Endothelial cell (in vitro differentiated cells): ENCODE results near the gene DMD. TPM values are rescaled to one million over a fixed set of nuclear protein-coding genes. Genes with fewer than 3 reads are reported as not detected.
A peak's percentile ranks its signal among the peaks of the same experiment; 100 is the strongest.

Experiments used
- DNase-seq: peaks from one replicate; pipeline ENCODE4 v3.0.0; 2021; ENCODE audit warnings: low spot score
- H3K27ac Mint-ChIP-seq: one replicate; pipeline ENCODE4 v1.8.0; 2021; ENCODE audit warnings: mixed read lengths, inconsistent platforms; ENCODE audit not compliant: unreplicated experiment
- H3K27me3 Mint-ChIP-seq: one replicate; pipeline ENCODE4 v1.8.0; 2021; ENCODE audit warnings: mild to moderate bottlenecking, moderate library complexity, mixed read lengths, inconsistent platforms; ENCODE audit not compliant: unreplicated experiment
- H3K36me3 Mint-ChIP-seq: one replicate; pipeline ENCODE4 v1.8.0; 2021; ENCODE audit warnings: mild to moderate bottlenecking, low read depth, mixed read lengths, inconsistent platforms; ENCODE audit not compliant: unreplicated experiment
- H3K4me1 Mint-ChIP-seq: one replicate; pipeline ENCODE4 v1.8.0; 2021; ENCODE audit warnings: mild to moderate bottlenecking, mixed read lengths, inconsistent platforms; ENCODE audit not compliant: unreplicated experiment
- H3K4me3 Mint-ChIP-seq: one replicate; pipeline ENCODE4 v1.8.0; 2021; ENCODE audit warnings: mild to moderate bottlenecking, mixed read lengths, inconsistent platforms; ENCODE audit not compliant: unreplicated experiment
- H3K9me3 Mint-ChIP-seq: one replicate; pipeline ENCODE4 v1.8.0; 2021; ENCODE audit warnings: mixed read lengths, inconsistent platforms; ENCODE audit not compliant: unreplicated experiment
- CTCF ChIP-seq: fragments of 200-600 bp; sonication (generic); IDR thresholded peaks from one replicate; pipeline ENCODE4 v1.5.0; 2021; ENCODE audit warnings: antibody characterized with exemption; ENCODE audit not compliant: unreplicated experiment
- total RNA-seq: library from RNA; stranded (reverse); fragmentation: NEBNext Ultra II Directional; extraction: Animal tissue kit (Norgen Biotek cat#: 25700); gene quantifications from one replicate; pipeline ENCODE4 v1.2.1, GENCODE V29; 2021; ENCODE audit not compliant: unreplicated experiment

DMD gene
- total RNA-seq, 1 donor from 2014 or later: 5.5 TPM

- no peaks in the 10 kb centered on the region for H3K36me3 Mint-ChIP-seq
- no peak overlapping the region for H3K4me3 Mint-ChIP-seq
- no peaks in the 10 kb centered on the region for H3K4me1 Mint-ChIP-seq
- no peak for DNase-seq
- H3K9me3 Mint-ChIP-seq: no peaks in the 10 kb centered on the region
- H3K27ac Mint-ChIP-seq: no peak overlapping the region
- H3K27me3 Mint-ChIP-seq: no peaks in the 10 kb centered on the region
- TF ChIP-seq CTCF: no peak
Measured at GRCh38 chrX:33205321-33205720, 6.0 kb downstream of the DMD start.

GRCh38 chrX:33204889-33205288 lies 6.5 kb downstream of the DMD start:
- Mint-ChIP-seq H3K27me3 (no peaks in the 10 kb centered on the region), H3K9me3 (no peaks in the 10 kb centered on the region), H3K4me1 (no peaks in the 10 kb centered on the region), H3K4me3 (no peak overlapping the region), H3K36me3 (no peaks in the 10 kb centered on the region), H3K27ac (no peak overlapping the region)
- TF ChIP-seq CTCF: no peak
- no peak for DNase-seq

GRCh38 chrX:33198561-33199279 lies 12.6 kb downstream of the DMD start:
- Mint-ChIP-seq H3K36me3 (no peaks in the 10 kb centered on the region), H3K27ac (peak overlapping the region; percentile 96), H3K27me3 (no peaks in the 10 kb centered on the region), H3K9me3 (no peaks in the 10 kb centered on the region), H3K4me3 (no peak overlapping the region), H3K4me1 (peaks cover 8% of the 10 kb centered on the region)
- TF ChIP-seq CTCF: no peak
- DNase-seq: no peak

GRCh38 chrX:33195698-33196097 lies 15.7 kb downstream of the DMD start:
- Mint-ChIP-seq H3K27ac (no peak overlapping the region), H3K4me3 (no peak overlapping the region), H3K36me3 (no peaks in the 10 kb centered on the region), H3K9me3 (no peaks in the 10 kb centered on the region), H3K27me3 (no peaks in the 10 kb centered on the region), H3K4me1 (peaks cover 8% of the 10 kb centered on the region)
- TF ChIP-seq CTCF: no peak
- DNase-seq: no peak

GRCh38 chrX:33194876-33195433 lies 16.4 kb downstream of the DMD start:
- no peaks in the 10 kb centered on the region for H3K27me3 Mint-ChIP-seq
- TF ChIP-seq CTCF: no peak
- no peaks in the 10 kb centered on the region for H3K36me3 Mint-ChIP-seq
- DNase-seq: no peak
- H3K4me3 Mint-ChIP-seq: no peak overlapping the region
- H3K27ac Mint-ChIP-seq: no peak overlapping the region
- H3K9me3 Mint-ChIP-seq: no peaks in the 10 kb centered on the region
- peaks cover 8% of the 10 kb centered on the region for H3K4me1 Mint-ChIP-seq
